HEK293 (cell line): ENCODE data around the gene ARHGAP21.

Experiments
- CTCF ChIA-PET: fragments of 350-600 bp; formaldehyde crosslinking; extraction: SDS; loops from one replicate; lab custom pipeline; 2021; ENCODE audit warnings: antibody characterized with exemption; lab: Yijun Ruan, JAX
- POLR2A ChIA-PET: fragments of 300-600 bp; formaldehyde crosslinking; extraction: SDS; loops from one replicate; lab custom pipeline; 2020; ENCODE audit warnings: antibody characterized with exemption, inconsistent platforms; lab: Yijun Ruan, JAX
- H3K27ac ChIP-seq: fragments of 200-500 bp; sonication (Bioruptor generic); 2 replicates; pipeline ENCODE4 v1.5.1; 2014; ENCODE audit warnings: low read depth, low read length, control low read depth, inconsistent platforms; ENCODE audit errors: extremely low read depth
- H3K36me3 ChIP-seq, 2 experiments: fragments of 200-500 bp in 1 of 2; sonication (Bioruptor generic) in 1 of 2; 1 replicate in 1 of 2; 2 replicates in 1 of 2; pipeline ENCODE4 v1.5.1; 2014 to 2017; ENCODE audit warnings: inconsistent platforms in 2 of 2, low read length in 2 of 2; ENCODE audit not compliant: control insufficient read depth in 2 of 2, insufficient read depth in 1 of 2
- H3K4me1 ChIP-seq: fragments of 200-500 bp; sonication (Bioruptor generic); 2 replicates; pipeline ENCODE4 v1.5.1; 2014; ENCODE audit warnings: mild to moderate bottlenecking, low read length, inconsistent platforms; ENCODE audit not compliant: control insufficient read depth, insufficient read depth
- H3K4me3 ChIP-seq: 2 replicates; pipeline ENCODE4 v1.5.1; 2011; ENCODE audit warnings: low read depth, mild to moderate bottlenecking, control low read depth, low read length, moderate library complexity
- H3K9me3 ChIP-seq: fragments of 200-500 bp; sonication (Bioruptor generic); 2 replicates; pipeline ENCODE4 v1.5.1; 2014; ENCODE audit warnings: low read depth, low read length, inconsistent platforms; ENCODE audit not compliant: control insufficient read depth, insufficient read depth
- IKZF3 ChIP-seq: fragments of 450-650 bp; IDR thresholded peaks from 2 replicates; pipeline ENCODE4 v1.5.0; 2018; ENCODE audit warnings: missing biosample characterization, mild to moderate bottlenecking, missing genetic modification characterization, moderate library complexity
- INSM2 ChIP-seq: fragments of 450-650 bp; formaldehyde crosslinking; IDR thresholded peaks from 2 replicates; pipeline ENCODE4 v1.5.1; 2016; ENCODE audit warnings: missing biosample characterization, missing genetic modification characterization
- KLF8 ChIP-seq: fragments of 450-650 bp; formaldehyde crosslinking; IDR thresholded peaks from 2 replicates; pipeline ENCODE4 v1.5.1; 2016; ENCODE audit warnings: missing biosample characterization, missing genetic modification characterization
- SP2 ChIP-seq: fragments of 450-650 bp; formaldehyde crosslinking; IDR thresholded peaks from 2 replicates; pipeline ENCODE4 v1.5.1; 2016; ENCODE audit warnings: missing biosample characterization, missing genetic modification characterization
- SP7 ChIP-seq: fragments of 450-650 bp; formaldehyde crosslinking; IDR thresholded peaks from 2 replicates; pipeline ENCODE4 v1.5.1; 2016; ENCODE audit warnings: missing biosample characterization, missing genetic modification characterization
- YY1 ChIP-seq: fragments of 450-650 bp; formaldehyde crosslinking; IDR thresholded peaks from 2 replicates; pipeline ENCODE4 v1.5.1; 2018; ENCODE audit warnings: missing biosample characterization, missing genetic modification characterization
- ZBTB26 ChIP-seq: fragments of 450-650 bp; formaldehyde crosslinking; optimal IDR thresholded peaks from 2 replicates; pipeline ENCODE3; 2016; ENCODE audit warnings: missing biosample characterization, mild to moderate bottlenecking, missing genetic modification characterization
- ZBTB48 ChIP-seq: fragments of 450-650 bp; formaldehyde crosslinking; IDR thresholded peaks from 2 replicates; pipeline ENCODE4 v1.5.1; 2016; ENCODE audit warnings: missing biosample characterization, missing genetic modification characterization
- ZBTB7A ChIP-seq: fragments of 450-650 bp; formaldehyde crosslinking; IDR thresholded peaks from 2 replicates; pipeline ENCODE4 v1.5.1; 2016; ENCODE audit warnings: low read depth, missing biosample characterization, missing genetic modification characterization
- ZFP3 ChIP-seq: fragments of 450-650 bp; formaldehyde crosslinking; IDR thresholded peaks from 2 replicates; pipeline ENCODE4 v1.5.1; 2016; ENCODE audit warnings: low read depth, missing biosample characterization, missing genetic modification characterization
- ZNF114 ChIP-seq: fragments of 450-650 bp; formaldehyde crosslinking; IDR thresholded peaks from 2 replicates; pipeline ENCODE4 v1.5.0; 2017; ENCODE audit warnings: missing biosample characterization, missing genetic modification characterization
- ZNF133 ChIP-seq: fragments of 450-650 bp; formaldehyde crosslinking; IDR thresholded peaks from 2 replicates; pipeline ENCODE4 v1.5.1; 2016; ENCODE audit warnings: missing biosample characterization, missing genetic modification characterization
- ZNF157 ChIP-seq: fragments of 450-650 bp; formaldehyde crosslinking; IDR thresholded peaks from 2 replicates; pipeline ENCODE4 v1.5.1; 2016; ENCODE audit warnings: missing biosample characterization, missing genetic modification characterization
- ZNF184 ChIP-seq: fragments of 450-650 bp; IDR thresholded peaks from 2 replicates; pipeline ENCODE4 v1.5.1; 2018; ENCODE audit warnings: missing biosample characterization, mild to moderate bottlenecking, missing genetic modification characterization
- ZNF211 ChIP-seq: fragments of 450-650 bp; formaldehyde crosslinking; IDR thresholded peaks from 2 replicates; pipeline ENCODE4 v1.5.1; 2016; ENCODE audit warnings: low read depth, missing biosample characterization, missing genetic modification characterization
- ZNF221 ChIP-seq: fragments of 450-650 bp; formaldehyde crosslinking; IDR thresholded peaks from 2 replicates; pipeline ENCODE4 v1.5.1; 2017; ENCODE audit warnings: missing biosample characterization, missing genetic modification characterization, borderline replicate concordance
- ZNF274 ChIP-seq, 2 experiments: fragments of 200-500 bp in 1 of 2; fragments of 450-650 bp in 1 of 2; sonication (Bioruptor generic) in 1 of 2; formaldehyde crosslinking in 1 of 2; IDR thresholded peaks; 2 replicates each; pipeline versions ENCODE4 v1.5.1 to v1.6.1; 2014 to 2016; ENCODE audit warnings: borderline replicate concordance in 1 of 2, inconsistent platforms in 1 of 2, low read length in 1 of 2, missing biosample characterization in 1 of 2, missing genetic modification characterization in 1 of 2
- ZNF324 ChIP-seq: fragments of 450-650 bp; formaldehyde crosslinking; IDR thresholded peaks from 2 replicates; pipeline ENCODE4 v1.5.1; 2016; ENCODE audit warnings: missing biosample characterization, missing genetic modification characterization
- ZNF404 ChIP-seq: fragments of 450-650 bp; formaldehyde crosslinking; IDR thresholded peaks from 2 replicates; pipeline ENCODE4 v1.5.1; 2017; ENCODE audit warnings: missing biosample characterization, missing genetic modification characterization
- ZNF423 ChIP-seq: fragments of 450-650 bp; formaldehyde crosslinking; IDR thresholded peaks from 2 replicates; pipeline ENCODE4 v1.5.1; 2016; ENCODE audit warnings: missing biosample characterization, missing genetic modification characterization
- ZNF521 ChIP-seq: fragments of 450-650 bp; formaldehyde crosslinking; IDR thresholded peaks from 2 replicates; pipeline ENCODE4 v1.5.1; 2017; ENCODE audit warnings: missing biosample characterization, mild to moderate bottlenecking, missing genetic modification characterization
- ZNF580 ChIP-seq: fragments of 450-650 bp; formaldehyde crosslinking; IDR thresholded peaks from 2 replicates; pipeline ENCODE4 v1.5.1; 2016; ENCODE audit warnings: missing biosample characterization, missing genetic modification characterization
- ZNF585B ChIP-seq: fragments of 450-650 bp; formaldehyde crosslinking; IDR thresholded peaks from 2 replicates; pipeline ENCODE4 v1.5.1; 2016; ENCODE audit warnings: missing biosample characterization, missing genetic modification characterization
- ZNF621 ChIP-seq: fragments of 450-650 bp; formaldehyde crosslinking; IDR thresholded peaks from 2 replicates; pipeline ENCODE4 v1.5.1; 2017; ENCODE audit warnings: missing biosample characterization, missing genetic modification characterization
- ZNF660 ChIP-seq: fragments of 450-650 bp; IDR thresholded peaks from 2 replicates; pipeline ENCODE4 v1.5.1; 2018; ENCODE audit warnings: missing biosample characterization, mild to moderate bottlenecking, missing genetic modification characterization
- ZNF707 ChIP-seq: fragments of 450-650 bp; formaldehyde crosslinking; IDR thresholded peaks from 2 replicates; pipeline ENCODE4 v1.5.1; 2016; ENCODE audit warnings: missing biosample characterization, missing genetic modification characterization
- ZNF777 ChIP-seq: fragments of 450-650 bp; formaldehyde crosslinking; IDR thresholded peaks from 2 replicates; pipeline ENCODE4 v1.5.1; 2017; ENCODE audit warnings: missing biosample characterization, missing genetic modification characterization, borderline replicate concordance
- ZNF791 ChIP-seq: fragments of 450-650 bp; formaldehyde crosslinking; IDR thresholded peaks from 2 replicates; pipeline ENCODE4 v1.5.1; 2016; ENCODE audit warnings: missing biosample characterization, missing genetic modification characterization
- ZNF843 ChIP-seq: fragments of 450-650 bp; formaldehyde crosslinking; IDR thresholded peaks from 2 replicates; pipeline ENCODE4 v1.5.1; 2016; ENCODE audit warnings: missing biosample characterization, missing genetic modification characterization
- TF ChIP-seq, protein P1 (sequence below): fragments of 450-650 bp; IDR thresholded peaks from 2 replicates; pipeline ENCODE4 v1.5.1; 2018; ENCODE audit warnings: missing biosample characterization, mild to moderate bottlenecking, missing genetic modification characterization
- TF ChIP-seq, protein P2 (sequence below): fragments of 450-650 bp; formaldehyde crosslinking; IDR thresholded peaks from 2 replicates; pipeline ENCODE4 v1.5.1; 2016; ENCODE audit warnings: missing biosample characterization, missing genetic modification characterization, borderline replicate concordance

ARHGAP21 gene

DNA sequence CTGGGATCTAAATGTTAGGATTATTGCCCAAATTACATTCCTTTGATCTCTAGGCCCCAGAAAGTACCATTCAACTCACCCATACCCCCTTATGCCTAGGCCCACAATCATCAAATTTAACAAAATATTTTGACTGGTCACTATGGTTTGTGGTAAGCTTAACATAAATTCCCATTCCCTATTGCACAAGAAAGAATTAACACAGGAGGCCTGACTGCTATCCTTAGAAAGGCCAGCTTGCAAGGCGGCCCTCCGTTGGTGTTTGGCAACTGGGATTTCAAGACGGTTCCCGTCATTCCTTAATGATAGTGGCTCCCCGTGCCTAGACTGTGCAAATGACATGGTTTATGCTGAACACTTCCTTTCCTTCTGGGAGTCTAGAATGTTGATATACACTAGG lies 29.6 kb downstream of the ARHGAP21 start:
- Histone ChIP-seq H3K36me3 (peaks cover 0 to 3% of the 10 kb centered on the region in 2 experiments; a peak in 1 of 3 replicates), H3K9me3 (no peaks in the 10 kb centered on the region), H3K4me1 (no peaks in the 10 kb centered on the region; the same call in 1 of the 2 replicates), H3K27ac (no peak overlapping the region), H3K4me3 (no peak overlapping the region)
- no peak for TF ChIP-seq ZNF184 (tag by site-specific recombination)
- TF ChIP-seq ZNF580 (tag by site-specific recombination), result no peak
- TF ChIP-seq ZNF585B, result no peak
- TF ChIP-seq ZNF274 (IDR thresholded peaks at IDR 0.05; ENCODE audit: low read length), result no peak
- no peak for TF ChIP-seq ZNF274 (tag by site-specific recombination; IDR thresholded peaks at IDR 0.05; ENCODE audit: borderline replicate concordance)
- TF ChIP-seq KLF8 (tag by site-specific recombination), result no peak
- TF ChIP-seq ZNF621 (tag by site-specific recombination), result no peak
- TF ChIP-seq, protein P1, sequence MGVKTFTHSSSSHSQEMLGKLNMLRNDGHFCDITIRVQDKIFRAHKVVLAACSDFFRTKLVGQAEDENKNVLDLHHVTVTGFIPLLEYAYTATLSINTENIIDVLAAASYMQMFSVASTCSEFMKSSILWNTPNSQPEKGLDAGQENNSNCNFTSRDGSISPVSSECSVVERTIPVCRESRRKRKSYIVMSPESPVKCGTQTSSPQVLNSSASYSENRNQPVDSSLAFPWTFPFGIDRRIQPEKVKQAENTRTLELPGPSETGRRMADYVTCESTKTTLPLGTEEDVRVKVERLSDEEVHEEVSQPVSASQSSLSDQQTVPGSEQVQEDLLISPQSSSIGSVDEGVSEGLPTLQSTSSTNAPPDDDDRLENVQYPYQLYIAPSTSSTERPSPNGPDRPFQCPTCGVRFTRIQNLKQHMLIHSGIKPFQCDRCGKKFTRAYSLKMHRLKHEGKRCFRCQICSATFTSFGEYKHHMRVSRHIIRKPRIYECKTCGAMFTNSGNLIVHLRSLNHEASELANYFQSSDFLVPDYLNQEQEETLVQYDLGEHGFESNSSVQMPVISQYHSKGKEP (tag by site-specific recombination), result no peak
- no peak for TF ChIP-seq SP7 (tag by site-specific recombination)
- no peak for TF ChIP-seq ZNF791 (tag by site-specific recombination)
- no peak for TF ChIP-seq ZNF423 (tag by site-specific recombination)
- no peak for TF ChIP-seq ZNF777 (tag by site-specific recombination)
- TF ChIP-seq ZNF324 (tag by site-specific recombination), result no peak
- no peak for TF ChIP-seq ZNF221 (tag by site-specific recombination)
- TF ChIP-seq YY1 (tag by site-specific recombination), result no peak
- TF ChIP-seq, protein P2, sequence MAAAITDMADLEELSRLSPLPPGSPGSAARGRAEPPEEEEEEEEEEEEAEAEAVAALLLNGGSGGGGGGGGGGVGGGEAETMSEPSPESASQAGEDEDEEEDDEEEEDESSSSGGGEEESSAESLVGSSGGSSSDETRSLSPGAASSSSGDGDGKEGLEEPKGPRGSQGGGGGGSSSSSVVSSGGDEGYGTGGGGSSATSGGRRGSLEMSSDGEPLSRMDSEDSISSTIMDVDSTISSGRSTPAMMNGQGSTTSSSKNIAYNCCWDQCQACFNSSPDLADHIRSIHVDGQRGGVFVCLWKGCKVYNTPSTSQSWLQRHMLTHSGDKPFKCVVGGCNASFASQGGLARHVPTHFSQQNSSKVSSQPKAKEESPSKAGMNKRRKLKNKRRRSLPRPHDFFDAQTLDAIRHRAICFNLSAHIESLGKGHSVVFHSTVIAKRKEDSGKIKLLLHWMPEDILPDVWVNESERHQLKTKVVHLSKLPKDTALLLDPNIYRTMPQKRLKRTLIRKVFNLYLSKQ (tag by site-specific recombination), result no peak
- TF ChIP-seq ZNF133 (tag by site-specific recombination), result no peak
- TF ChIP-seq ZNF157 (tag by site-specific recombination), result no peak
- TF ChIP-seq INSM2, result no peak
- no peak for TF ChIP-seq ZFP3 (tag by site-specific recombination)
- TF ChIP-seq ZNF707 (tag by site-specific recombination), result no peak
- ChIA-PET CTCF (interaction anchor here (1.0 kb wide), 1 partner anchor 8 kb away, joined by 3 read pairs; no protein-coding TSS in a partner anchor), POLR2A (no interaction called here)

DNA sequence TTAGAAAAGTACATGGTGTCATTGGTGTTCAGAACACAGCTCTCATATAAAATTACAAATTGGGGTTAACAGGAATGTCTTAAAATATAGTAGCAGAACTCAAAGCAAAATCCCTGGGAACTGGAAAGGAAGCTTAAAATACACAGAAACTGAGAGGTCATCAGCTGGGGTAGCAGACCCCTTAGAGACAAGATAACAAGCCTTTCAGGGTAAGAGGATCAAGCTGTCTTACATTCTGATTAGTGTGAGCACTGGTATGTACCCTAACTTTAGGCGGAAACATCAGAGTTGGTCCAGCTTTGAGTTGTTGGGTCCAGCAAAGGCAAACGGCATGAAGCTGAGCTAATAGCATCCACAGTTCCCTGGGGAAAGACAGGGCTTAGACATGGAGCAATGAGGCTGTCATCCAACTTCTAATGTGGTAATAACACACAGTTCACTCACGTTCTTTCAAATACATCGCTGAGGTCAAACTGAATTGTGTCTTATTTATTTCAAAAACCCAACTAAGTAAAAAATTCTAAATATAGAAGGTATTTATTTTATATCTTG lies 32.6 kb downstream of the ARHGAP21 start:
- Histone ChIP-seq H3K4me3 (no peak overlapping the region), H3K27ac (no peak overlapping the region), H3K36me3 (peaks cover 0 to 3% of the 10 kb centered on the region in 2 experiments; a peak in 1 of 3 replicates), H3K9me3 (no peaks in the 10 kb centered on the region), H3K4me1 (no peaks in the 10 kb centered on the region; the same call in 1 of the 2 replicates)
- ChIA-PET POLR2A (no interaction called here), CTCF (interaction anchor here (0.7 to 1.1 kb wide), 3 partner anchors 11 to 72 kb away, joined by 3 to 4 read pairs (median 4); no protein-coding TSS in a partner anchor)
- TF ChIP-seq ZBTB7A (tag by site-specific recombination) (no peak), ZNF660 (no peak), IKZF3 (tag by site-specific recombination) (no peak), ZNF211 (tag by site-specific recombination) (no peak), ZNF621 (tag by site-specific recombination) (no peak), ZNF404 (no peak), ZNF521 (tag by site-specific recombination) (no peak), ZNF114 (tag by site-specific recombination) (no peak), ZBTB26 (tag by site-specific recombination) (no peak), ZNF843 (no peak), SP2 (tag by site-specific recombination) (no peak), ZBTB48 (tag by site-specific recombination) (no peak)
